ENCODE measurements around the gene BPIFB1.

GRCh38 chr20:33336375-33336774 is 53.4 kb downstream of the BPIFB1 start:
- no peak for TF ChIP-seq CTCF (IDR thresholded peaks at IDR 0.05; ENCODE audit: low read depth, low read length)
- TF ChIP-seq POLR2A (IDR thresholded peaks at IDR 0.05; ENCODE audit: extremely low read depth, insufficient read length): no peak
- TF ChIP-seq MYC (IDR thresholded peaks at IDR 0.05; ENCODE audit: low read depth, low read length): no peak
- no peak for TF ChIP-seq MAX (IDR thresholded peaks at IDR 0.05; ENCODE audit: low read depth, low read length)

All from NB4 (cell line).